Myocyte (in vitro differentiated cells): ENCODE results near the gene IL1RAP. TPM values are rescaled to one million over a fixed set of nuclear protein-coding genes. Genes with fewer than 3 reads are reported as not detected.

Source experiments
- DNase-seq: peaks from one replicate; pipeline ENCODE4 v3.0.0-alpha.2; 2012; ENCODE audit warnings: low read depth
- total RNA-seq: library from RNA; depleted of rRNA; stranded (reverse); fragments of >200 nt; gene quantifications from 2 replicates; pipeline ENCODE4 v1.2.3, GENCODE V29; 2014

Gene IL1RAP
- total RNA-seq, 1 donor from 2014 or later = 8.4 TPM

DNA sequence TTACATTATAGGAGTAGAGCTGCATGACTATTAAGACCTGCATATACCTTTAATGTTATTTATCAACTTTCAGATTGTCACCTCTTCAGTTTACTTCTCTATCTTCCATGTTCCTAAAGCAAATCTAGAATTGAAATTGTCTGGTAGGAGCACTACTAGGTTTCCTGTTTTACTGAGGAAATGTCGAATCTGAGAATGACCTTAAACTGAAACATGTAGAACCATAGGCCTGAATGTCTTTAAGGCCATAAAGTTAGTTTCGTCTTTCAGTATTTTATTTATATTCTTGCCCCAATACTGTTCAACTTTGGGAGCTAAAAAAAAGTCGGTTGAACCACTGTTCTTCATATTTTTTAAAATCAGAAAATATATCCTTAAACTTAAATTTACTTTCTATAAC is 92.7 kb downstream of the IL1RAP start:
- no peak for DNase-seq

DNA sequence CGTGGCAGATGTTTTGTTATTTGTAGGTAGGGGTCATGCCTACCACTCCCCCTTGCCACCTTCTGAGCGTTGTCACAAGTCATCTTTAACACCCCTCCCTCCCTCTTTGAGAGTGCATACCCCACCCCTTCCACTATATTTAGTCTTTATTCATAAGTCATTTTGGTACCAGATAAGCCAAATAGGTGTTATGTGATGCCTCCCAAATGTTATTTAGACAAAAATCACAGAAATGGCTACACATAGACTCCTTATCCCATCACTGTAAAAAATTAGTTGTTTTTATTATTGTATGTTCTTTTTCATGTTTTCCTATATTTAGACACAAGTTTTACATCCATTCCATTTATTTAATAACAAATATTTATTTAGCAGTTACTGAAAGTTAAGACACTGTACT is 93.1 kb downstream of the IL1RAP start:
- no peak for DNase-seq

DNA sequence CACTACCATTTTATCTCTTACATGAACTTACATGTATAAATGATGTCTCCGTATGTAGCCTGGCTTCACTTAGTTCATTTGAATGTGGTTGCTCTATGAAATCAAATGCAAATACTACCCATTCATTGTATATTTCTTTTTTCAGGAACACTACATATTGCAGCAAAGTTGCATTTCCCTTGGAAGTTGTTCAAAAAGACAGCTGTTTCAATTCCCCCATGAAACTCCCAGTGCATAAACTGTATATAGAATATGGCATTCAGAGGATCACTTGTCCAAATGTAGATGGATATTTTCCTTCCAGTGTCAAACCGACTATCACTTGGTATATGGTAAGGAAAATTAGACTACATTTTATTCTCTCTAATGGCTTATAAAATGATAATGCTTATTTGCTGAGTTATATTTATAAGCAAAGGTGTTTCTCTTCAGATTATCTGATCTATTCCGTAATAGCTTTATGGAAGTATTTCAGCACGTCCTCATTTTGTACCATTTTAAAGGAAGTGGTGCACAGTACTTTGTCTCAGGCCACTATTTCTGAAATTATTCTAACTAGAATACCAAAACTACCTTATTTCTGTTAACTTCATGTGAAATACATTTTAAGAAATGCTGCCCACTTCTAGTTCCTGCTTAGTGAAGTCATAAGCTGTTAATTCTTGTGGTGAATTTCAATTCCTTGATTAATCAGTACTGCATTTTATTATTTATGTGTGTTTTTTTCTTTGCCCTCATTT is 95.1 kb downstream of the IL1RAP start:
- DNase-seq = no peak

DNA sequence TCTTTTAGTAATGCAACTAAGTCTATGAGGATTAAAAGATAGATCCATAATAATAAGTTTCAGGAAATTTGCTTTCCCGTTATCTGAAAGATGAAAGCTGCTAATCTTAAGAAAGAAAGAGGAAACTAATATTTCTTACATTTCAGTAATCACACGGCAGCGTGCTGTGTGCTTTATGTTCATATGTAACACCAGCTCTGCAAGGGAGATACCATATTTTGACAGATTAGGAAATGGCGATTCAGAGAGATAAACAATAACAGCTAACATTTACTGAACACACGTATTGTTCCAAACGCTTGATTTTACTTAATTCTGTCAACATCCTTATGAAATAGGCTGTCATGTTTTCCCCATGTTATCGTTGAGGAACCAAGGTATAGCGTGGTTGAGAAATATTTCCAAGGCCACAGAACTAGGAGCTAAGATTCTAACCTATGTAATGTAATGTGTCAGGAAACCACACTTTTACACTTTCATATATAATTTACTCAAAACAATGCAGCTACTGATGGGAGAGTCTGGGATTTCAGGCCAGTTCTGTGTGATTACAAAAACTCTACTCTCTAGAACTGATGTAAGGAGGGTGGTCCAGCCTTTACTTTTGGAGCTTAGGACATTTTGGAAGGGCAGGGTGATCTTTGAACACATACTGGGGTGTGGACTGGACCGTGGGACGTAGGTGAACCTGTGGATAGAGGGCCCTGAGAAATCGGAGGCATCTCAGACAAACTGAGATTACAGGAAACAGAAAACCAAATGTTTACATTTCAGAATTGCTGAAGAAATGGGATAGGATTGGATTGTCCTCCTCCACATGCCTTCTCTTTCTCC is 100.6 kb downstream of the IL1RAP start:
- DNase-seq = no peak

DNA sequence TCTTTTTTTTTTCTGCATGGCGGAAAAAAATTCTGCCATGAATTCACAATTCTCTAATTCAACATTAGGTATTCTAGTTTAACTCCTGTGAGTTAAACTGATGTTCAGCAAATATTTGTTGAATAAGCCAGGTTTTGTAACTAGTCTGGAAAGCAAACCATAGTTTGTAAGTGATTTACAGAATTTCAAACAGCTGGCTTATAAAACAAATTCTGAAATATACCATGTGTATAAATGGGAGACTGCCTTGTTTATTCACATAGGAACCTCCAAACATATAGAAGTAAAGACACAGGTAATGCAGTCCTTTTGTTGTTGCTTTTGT is 101.1 kb downstream of the IL1RAP start:
- no peak for DNase-seq

DNA sequence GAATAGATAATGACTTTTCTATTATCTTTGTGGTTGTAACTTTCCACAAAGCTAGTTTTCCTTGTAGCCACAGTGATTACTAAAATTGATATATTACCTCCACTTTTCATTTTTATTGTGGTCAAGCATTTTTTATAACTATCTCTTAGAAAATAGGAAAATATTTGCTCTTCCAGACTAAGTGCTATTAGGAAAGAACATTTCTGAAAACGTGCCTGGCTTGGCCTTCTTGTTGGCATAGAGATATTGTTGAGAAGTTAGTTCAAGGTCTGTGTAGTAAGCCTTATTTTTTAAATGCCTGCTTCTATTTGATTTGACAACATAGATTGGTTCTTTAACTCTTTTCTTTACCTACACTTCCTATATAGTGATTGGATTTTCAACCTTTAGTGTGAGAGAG is 101.7 kb downstream of the IL1RAP start:
- DNase-seq = no peak

DNA sequence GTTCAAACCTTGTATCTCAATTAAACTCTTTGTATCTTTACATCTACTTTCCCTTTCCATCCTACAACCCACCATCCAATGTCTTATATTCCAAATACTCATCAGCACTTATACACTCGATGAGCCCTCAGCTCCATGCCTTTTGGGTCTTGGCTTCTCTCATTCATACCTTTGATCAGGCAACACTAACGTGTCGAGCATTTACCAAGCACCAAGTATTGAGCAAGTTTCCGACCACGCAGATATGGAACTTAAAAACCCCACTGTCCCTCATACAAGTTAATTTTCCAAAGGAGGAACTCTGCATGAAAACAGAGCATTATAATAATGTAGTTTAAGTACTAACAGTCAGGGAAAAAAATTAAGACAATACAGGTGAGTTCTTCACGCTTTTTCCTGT is 102.8 kb downstream of the IL1RAP start:
- DNase-seq = no peak

DNA sequence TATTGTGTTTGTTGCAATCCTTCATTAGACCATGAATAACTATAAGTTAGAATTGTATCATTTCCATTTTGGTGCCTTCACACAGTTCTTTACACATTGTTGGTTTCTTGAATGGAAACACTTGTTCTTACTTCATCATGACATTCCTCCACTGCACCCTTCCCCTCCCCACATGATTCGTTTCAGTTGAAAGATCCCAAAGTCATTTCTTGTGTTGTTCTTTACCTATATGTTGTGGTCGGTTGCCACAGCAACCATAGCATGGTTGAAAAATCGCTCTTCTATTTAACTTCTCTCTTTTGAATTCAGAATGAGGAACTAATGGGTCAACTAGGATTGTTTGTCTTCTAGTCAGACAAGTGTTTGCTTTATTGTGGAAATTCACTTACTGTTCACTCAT is 103.3 kb downstream of the IL1RAP start:
- DNase-seq = no peak

DNA sequence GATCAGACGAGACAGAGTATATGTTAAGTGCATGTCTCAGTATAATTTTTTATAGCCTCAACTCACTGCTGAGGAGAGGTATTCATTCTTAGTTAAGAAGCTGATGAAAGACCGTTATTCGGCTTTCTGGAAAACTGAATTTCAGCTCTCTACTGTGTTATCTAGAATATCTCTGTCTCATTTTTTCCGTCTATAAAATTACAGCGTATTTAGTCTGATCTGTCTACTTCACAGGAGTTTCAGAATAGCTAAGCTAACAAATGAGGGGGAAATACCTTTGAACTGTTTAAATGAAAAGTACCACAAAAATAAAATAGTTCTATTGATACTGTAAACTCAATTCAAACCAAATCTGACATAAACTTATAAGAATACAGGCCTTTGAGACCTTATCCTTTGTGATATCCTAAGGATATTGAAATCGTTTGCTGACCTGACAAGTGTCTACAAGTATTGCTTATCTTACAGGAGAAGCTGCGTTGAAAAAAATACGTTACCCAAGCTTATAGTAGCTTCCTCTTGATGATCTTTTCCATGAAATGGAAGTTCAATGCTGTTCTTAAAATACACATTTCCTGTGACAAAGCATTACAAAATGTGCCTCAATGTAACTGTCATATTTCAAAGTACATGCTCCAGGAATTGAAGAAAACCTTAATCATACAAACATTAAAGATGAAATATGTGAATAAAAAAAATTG is 104.6 kb downstream of the IL1RAP start:
- no peak for DNase-seq

DNA sequence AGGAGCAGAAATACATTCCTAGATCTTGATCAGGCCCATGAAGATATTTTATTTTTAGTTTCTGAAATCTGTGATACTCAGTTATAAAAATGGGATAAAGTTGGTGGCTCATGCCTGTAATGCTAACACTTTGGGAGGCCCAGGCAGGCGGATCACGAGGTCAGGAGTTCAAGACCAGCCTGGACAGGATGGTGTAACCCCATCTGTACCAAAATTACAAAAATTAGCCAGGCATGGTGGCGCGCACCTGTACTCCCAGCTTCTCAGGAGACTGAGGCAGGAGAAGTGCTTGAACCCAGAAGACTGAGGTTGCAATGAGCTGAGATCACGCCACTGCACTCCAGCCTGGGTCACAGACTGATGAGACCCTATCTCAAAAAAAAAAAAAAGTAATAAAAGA is 105.5 kb downstream of the IL1RAP start:
- no peak for DNase-seq

DNA sequence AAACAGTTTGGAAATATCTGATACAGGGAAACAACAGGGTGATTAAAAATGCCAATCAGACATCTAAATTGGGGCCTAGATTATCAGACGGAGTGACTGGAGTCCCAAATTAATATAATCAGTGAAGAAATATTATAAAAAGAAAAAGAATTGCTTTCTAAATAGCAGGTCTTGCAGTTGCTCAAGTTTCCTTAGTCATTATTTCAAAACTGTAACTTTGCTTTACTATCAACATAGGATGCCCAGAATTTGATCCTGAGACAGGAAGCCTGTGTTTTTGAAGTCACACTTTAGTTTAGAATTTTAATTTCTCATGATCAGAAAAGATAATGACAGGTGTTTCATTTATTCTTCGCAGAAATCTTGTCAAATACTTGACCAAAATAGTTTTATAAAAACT is 105.9 kb downstream of the IL1RAP start:
- no peak for DNase-seq

DNA sequence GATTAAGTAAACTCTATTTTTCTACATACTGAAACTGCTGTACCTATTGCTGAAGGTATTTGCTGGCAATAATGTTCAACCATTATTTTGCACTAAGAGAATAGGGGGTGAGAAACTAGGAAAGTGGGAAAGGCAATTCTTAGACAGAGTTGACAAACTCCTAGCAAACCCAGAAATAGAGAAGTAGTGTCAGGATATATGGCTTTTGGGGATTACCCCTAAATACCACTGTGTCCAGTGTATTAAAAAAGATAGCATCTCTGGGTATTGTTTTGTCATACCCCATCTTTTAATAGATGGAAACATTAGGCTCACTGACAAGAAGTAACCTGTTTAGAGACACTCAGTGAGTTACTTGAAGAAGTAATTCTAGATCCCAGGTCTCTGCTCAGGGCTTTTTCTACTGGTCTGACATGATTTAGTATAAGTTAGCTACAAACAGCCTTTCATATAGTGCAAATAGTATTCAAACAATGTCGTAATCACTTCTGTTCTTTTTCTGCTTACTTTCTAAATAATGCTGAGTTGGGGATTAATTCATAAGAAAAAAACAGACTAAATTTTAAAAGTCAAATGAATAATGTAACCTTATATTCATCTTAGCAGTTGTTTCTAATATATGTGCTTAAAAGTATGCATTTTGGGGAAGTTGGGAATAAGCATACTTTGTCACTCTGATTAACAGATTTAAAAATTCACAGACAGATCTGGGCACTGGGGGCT is 107.2 kb downstream of the IL1RAP start:
- DNase-seq = no peak

DNA sequence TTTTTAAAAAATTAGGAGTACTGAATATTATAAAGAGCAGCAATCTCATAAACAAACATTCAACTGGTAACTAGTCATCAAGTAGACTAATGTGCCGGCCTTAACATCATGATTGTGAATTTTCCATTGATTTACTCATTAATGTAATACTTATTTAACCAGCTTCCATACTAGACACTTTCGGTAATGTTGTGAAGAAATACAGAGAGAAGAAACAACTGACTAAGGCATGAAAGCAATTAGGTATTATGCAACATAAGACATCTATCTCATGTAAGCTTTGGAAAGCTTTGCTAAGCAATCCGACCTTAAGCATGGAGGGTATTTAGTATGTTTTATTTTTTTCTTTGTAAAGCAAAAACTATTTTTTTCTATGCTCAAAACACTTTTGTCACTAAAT is 108.0 kb downstream of the IL1RAP start:
- DNase-seq = no peak

DNA sequence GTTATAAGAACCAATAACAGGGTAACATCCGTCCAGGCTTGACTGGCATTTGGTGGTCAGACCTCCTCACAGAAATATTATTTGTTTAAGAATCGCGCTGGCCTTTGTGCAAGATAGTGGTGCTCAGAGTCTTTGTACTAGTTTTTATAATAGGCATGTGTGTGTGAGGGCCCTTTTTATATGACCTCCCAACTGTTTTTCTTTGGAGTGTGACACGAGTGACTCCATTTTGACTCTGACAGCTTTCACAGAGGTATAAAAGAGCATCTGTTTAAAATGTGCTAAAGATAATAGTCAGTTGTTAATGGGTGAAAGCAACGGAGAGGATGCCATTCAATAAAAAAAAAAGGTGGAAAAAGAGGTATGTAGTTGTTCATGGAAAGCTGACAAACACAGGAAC is 110.4 kb downstream of the IL1RAP start:
- no peak for DNase-seq

DNA sequence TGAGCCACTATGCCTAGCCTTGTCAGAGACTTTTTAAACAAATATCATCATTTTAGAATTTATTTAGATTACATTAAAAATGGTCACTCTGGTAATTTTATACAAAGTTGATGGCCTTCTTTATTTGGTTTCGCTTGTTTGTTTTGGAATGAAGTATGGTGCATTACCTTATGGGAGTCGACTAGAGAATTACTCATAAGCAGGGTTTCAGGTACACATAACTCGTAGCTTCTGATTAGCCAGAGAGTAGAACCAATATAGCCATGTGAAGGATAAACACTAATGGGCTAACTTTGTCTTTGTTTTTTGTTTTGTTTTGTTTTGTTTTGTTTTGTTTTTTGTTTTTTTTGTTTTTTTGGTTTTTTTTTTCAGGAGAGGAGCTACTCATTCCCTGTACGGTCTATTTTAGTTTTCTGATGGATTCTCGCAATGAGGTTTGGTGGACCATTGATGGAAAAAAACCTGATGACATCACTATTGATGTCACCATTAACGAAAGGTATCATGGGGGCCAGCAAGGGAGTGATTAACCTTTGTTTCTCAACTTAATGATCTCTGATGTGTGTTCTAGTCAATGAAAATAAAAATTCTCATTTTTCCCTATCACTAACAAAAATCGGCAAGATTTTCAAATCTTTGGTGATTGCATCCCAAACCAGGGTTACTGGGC is 113.2 kb downstream of the IL1RAP start:
- DNase-seq = no peak

DNA sequence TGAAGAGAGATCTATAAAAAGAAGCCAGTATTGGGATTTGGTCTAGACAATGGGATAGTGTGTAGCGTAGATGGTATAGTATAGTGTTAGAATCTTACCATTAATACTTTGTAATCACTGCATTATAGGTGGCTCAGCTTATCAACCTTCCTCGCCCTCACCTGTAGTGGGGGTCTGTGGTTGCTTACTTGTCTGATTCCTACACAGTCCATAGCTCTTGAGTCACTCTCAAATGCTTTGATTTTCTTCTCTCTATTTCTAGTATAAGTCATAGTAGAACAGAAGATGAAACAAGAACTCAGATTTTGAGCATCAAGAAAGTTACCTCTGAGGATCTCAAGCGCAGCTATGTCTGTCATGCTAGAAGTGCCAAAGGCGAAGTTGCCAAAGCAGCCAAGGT is 115.2 kb downstream of the IL1RAP start:
- DNase-seq = no peak

DNA sequence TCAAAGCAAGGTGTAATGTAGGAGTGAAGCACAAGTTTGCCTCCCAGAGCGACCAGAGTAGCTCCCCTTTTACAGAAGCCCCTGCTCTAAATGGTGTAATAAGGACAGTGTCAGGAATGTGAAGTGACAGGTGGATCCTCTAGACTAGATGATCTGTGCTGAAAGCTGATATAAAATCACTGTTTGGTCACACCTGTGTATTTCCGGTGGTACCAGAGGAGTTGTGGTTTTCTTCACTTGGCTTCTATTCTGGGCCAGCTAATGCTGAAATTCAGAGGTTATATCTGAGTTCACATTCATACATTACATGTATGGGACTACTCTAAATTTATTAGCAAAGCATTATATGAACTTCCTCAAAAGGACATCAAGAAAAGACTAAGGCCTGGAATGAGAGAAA is 117.4 kb downstream of the IL1RAP start:
- DNase-seq = peak; percentile 6

DNA sequence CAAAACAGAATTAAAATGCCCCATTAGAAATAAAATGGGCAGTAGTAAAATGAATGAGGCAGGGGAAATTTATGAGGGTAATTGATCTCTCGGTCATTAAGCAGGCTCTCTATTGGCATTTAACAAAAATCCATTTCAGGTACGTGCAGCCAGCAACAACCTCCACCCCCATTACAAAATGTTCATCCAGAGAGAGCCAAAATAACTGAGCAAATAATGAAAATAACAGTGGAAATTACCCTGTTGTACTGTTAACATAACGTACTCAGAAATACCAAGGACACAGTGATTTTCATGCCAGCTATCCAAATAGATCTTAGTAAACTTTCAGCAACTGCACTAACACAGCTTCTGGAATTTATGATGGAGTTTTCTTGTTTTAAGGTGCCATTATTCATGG is 127.7 kb downstream of the IL1RAP start:
- DNase-seq = no peak

DNA sequence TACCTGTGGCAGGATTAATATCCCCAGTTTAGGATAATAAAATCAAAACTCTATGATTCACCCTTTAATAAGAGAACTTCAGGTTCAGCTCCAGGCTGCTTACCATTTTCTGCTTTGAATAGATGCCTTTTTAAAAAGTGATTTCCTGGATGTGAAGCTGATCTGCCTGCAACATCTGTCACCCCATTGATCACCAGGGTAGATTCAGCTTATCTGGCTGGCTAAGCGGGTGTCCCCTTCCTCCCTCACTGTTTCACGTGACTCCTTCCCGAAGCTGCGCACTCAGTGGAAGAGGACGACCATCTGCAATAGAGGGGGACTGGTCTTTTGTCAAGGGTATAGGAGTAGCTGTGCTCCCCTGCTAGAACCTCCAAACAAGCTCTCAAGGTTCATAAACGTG is 128.1 kb downstream of the IL1RAP start:
- no peak for DNase-seq

DNA sequence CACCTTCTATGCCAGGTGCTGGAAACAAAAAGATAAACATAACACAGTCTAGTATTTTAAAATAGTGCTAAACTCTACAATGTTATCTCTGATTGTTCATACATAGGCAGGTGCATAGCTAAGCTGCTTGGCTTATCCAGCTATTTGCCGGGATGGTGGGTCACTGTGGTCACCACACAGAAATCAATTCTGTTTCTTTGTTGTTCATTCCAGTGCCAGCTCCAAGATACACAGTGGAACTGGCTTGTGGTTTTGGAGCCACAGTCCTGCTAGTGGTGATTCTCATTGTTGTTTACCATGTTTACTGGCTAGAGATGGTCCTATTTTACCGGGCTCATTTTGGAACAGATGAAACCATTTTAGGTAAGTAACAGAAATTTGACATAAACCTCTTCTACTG is 130.2 kb downstream of the IL1RAP start:
- peak; percentile 68 for DNase-seq

DNA sequence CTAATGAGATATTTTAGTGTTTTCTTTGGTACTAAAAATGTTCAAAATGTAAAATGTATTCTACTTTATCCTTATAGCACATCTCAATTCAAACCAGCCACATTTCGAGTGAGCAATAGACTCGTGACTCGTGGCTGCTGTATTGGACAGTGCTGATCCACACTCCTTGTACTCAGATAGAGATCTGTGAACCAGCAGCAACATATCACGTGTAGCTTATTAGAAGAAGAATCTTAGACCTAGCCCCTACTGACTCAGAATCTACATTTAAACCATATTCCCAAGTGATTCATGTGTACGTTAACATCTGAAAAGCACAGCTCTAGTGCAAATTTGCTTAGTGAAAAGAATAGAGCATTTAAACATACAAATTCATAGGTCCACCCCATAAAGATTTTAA is 130.9 kb downstream of the IL1RAP start:
- no peak for DNase-seq
